ENCODE results near the gene YARS1. TPM values are rescaled to one million over a fixed set of nuclear protein-coding genes. Genes with fewer than 3 reads are reported as not detected.

Gene YARS1
- total and polyA plus RNA-seq, 4 donors = 20.4 to 76.1 (median 47.0) TPM

DNA sequence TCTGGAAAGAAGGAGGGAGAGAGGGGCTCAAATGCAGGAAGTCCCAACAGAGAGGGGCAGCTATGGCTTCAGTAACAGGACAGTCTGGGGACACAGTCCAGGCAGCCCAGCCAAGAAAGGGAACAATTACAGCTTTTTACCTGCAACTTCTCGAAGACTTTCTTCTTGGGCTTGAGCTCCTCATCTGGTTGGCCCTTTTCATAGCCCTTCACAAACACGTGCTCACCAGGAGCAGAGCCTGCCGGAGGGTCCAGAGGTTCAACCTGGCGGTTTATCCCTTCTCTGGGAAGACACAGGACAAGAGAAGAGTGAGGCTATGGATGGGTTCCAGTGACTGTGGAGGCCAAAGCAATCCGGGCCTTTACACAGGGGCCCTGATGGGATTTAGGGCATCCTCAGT lies 37.9 kb downstream of the YARS1 start:
- Histone ChIP-seq H3K4me1 (ENCODE audit: control insufficient read depth in 1 of 2, insufficient read depth in 2 of 2, low read length in 2 of 2) (no peaks in the 10 kb centered on the region), H3K27ac (ENCODE audit: low read depth in 1 of 2, low read length in 2 of 2) (no peak overlapping the region), H3K4me3 (ENCODE audit: low read length in 2 of 2) (no peak overlapping the region), H3K9me3 (ENCODE audit: control insufficient read depth, low read length) (no peaks in the 10 kb centered on the region), H3K36me3 (ENCODE audit: control insufficient read depth in 1 of 2, insufficient read depth in 2 of 2, low read length in 1 of 2) (peaks cover 10 to 13% of the 10 kb centered on the region in 2 donors), H3K27me3 (ENCODE audit: control insufficient read depth in 1 of 2, insufficient read depth in 2 of 2, low read length in 1 of 2) (no peaks in the 10 kb centered on the region)
- intact Hi-C loops (cut with DNase I) = no loop called here
- 89 to 95% methylated on average over 5 of the region's 5 CpGs for WGBS, 2 donors
- no peak for ATAC-seq (ENCODE audit: low FRiP score)
- no peak for DNase-seq

DNA sequence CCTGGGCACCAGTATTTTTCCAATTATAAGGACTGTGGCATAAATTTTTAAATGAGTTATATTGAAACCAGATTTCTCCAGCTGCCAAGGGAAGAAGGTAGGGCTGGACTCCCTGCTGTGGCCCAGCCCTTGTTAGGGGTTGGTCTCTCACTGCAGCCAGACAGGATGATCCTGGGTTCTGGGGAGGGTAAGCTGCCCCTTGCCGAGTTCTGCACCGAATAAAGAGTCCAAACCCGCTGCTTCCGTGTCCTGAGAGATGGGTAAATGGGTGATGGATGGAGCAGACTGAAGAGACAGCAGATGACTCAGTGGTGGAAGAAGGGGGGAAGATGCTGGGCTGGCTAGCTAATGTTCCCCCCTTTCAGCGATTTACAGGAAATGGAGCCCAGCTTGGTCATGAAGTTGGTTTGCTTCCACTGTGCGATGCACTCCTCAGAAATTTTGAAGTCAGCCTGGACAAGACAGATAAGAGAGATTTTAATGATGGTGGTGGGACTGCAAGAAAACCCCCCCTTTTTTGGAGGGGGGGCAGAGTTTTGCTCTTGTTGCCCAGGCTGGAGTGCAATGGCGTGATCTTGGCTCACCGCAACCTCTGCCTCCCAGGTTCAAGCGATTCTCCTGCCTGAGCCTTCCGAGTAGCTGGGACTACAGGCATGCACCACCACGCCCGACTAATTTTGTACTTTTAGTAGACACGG lies 41.4 kb downstream of the YARS1 start:
- intact Hi-C loops (cut with DNase I) = no loop called here
- H3K4me3 ChIP-seq (ENCODE audit: low read length in 2 of 2) = no peak overlapping the region
- H3K36me3 ChIP-seq (ENCODE audit: control insufficient read depth in 1 of 2, insufficient read depth in 2 of 2, low read length in 1 of 2) = peaks cover 4 to 7% of the 10 kb centered on the region in 2 donors
- no peaks in the 10 kb centered on the region for H3K9me3 ChIP-seq (ENCODE audit: control insufficient read depth, low read length)
- no peaks in the 10 kb centered on the region for H3K4me1 ChIP-seq (ENCODE audit: control insufficient read depth in 1 of 2, insufficient read depth in 2 of 2, low read length in 2 of 2)
- H3K27ac ChIP-seq (ENCODE audit: low read depth in 1 of 2, low read length in 2 of 2) = no peak overlapping the region
- 84 to 85% methylated on average over 13 of the region's 13 CpGs for WGBS, 2 donors
- ATAC-seq (ENCODE audit: low FRiP score) (no peak), DNase-seq (peak in 1 of 2 donors; percentile 3)
- H3K27me3 ChIP-seq (ENCODE audit: control insufficient read depth in 1 of 2, insufficient read depth in 2 of 2, low read length in 1 of 2) = no peaks in the 10 kb centered on the region

DNA sequence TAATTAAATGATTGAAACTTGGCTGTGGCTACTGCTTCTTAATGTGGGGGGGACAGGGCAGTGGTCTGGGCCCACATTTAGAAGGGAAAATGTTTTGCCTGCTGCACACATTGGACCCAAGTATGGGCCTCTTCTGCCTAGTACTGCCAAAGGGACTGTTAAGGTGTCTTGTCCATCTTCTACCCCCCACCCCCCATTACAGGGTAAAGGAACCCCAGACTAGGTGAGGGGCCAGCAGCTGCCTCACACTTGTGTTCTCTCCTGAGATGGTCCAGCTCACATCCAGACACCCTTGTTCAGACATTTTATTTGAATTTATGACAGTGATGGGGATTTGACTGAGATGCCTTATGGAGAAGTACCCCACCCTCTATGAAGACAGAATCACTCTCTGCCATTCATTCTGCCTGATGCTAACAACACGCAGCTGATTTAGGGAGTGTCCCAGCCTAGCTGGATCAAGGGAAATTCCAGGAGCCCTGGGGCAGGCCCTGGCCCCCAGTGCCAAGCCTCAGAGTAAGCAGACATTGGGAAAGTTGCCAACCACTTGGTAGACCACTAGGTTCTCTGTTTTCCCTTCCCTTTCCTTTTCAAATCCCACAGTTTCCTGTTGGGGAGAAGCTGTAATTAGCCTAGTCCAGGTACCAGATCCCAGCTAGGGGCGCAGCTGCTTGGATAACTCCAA lies 42.1 kb downstream of the YARS1 start:
- H3K4me1 ChIP-seq (ENCODE audit: control insufficient read depth in 1 of 2, insufficient read depth in 2 of 2, low read length in 2 of 2) = no peaks in the 10 kb centered on the region
- intact Hi-C loops (cut with DNase I) = no loop called here
- DNase-seq = peak in 1 of 2 donors; percentile 48
- no peaks in the 10 kb centered on the region for H3K27me3 ChIP-seq (ENCODE audit: control insufficient read depth in 1 of 2, insufficient read depth in 2 of 2, low read length in 1 of 2)
- H3K27ac ChIP-seq (ENCODE audit: low read depth in 1 of 2, low read length in 2 of 2) = no peak overlapping the region
- H3K9me3 ChIP-seq (ENCODE audit: control insufficient read depth, low read length) = no peaks in the 10 kb centered on the region
- peaks cover 4 to 7% of the 10 kb centered on the region in 2 donors for H3K36me3 ChIP-seq (ENCODE audit: control insufficient read depth in 1 of 2, insufficient read depth in 2 of 2, low read length in 1 of 2)
- H3K4me3 ChIP-seq (ENCODE audit: low read length in 2 of 2) = no peak overlapping the region
- WGBS, 2 donors = 37 to 43% methylated on average over 2 of the region's 2 CpGs
- ATAC-seq (ENCODE audit: low FRiP score) = no peak

DNA sequence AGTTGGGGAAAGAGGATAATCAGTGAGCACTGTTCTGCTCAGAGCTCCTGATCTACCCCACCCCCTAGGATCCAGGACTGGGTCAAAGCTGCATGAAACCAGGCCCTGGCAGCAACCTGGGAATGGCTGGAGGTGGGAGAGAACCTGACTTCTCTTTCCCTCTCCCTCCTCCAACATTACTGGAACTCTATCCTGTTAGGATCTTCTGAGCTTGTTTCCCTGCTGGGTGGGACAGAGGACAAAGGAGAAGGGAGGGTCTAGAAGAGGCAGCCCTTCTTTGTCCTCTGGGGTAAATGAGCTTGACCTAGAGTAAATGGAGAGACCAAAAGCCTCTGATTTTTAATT lies 42.7 kb downstream of the YARS1 start:
- Histone ChIP-seq H3K4me1 (ENCODE audit: control insufficient read depth in 1 of 2, insufficient read depth in 2 of 2, low read length in 2 of 2) (no peaks in the 10 kb centered on the region), H3K27me3 (ENCODE audit: control insufficient read depth in 1 of 2, insufficient read depth in 2 of 2, low read length in 1 of 2) (no peaks in the 10 kb centered on the region), H3K27ac (ENCODE audit: low read depth in 1 of 2, low read length in 2 of 2) (no peak overlapping the region), H3K4me3 (ENCODE audit: low read length in 2 of 2) (no peak overlapping the region), H3K36me3 (ENCODE audit: control insufficient read depth in 1 of 2, insufficient read depth in 2 of 2, low read length in 1 of 2) (peaks cover 4% of the 10 kb centered on the region in 2 donors), H3K9me3 (ENCODE audit: control insufficient read depth, low read length) (no peaks in the 10 kb centered on the region)
- ATAC-seq (ENCODE audit: low FRiP score) (no peak), DNase-seq (no peak)
- intact Hi-C loops (cut with DNase I) = no loop called here

DNA sequence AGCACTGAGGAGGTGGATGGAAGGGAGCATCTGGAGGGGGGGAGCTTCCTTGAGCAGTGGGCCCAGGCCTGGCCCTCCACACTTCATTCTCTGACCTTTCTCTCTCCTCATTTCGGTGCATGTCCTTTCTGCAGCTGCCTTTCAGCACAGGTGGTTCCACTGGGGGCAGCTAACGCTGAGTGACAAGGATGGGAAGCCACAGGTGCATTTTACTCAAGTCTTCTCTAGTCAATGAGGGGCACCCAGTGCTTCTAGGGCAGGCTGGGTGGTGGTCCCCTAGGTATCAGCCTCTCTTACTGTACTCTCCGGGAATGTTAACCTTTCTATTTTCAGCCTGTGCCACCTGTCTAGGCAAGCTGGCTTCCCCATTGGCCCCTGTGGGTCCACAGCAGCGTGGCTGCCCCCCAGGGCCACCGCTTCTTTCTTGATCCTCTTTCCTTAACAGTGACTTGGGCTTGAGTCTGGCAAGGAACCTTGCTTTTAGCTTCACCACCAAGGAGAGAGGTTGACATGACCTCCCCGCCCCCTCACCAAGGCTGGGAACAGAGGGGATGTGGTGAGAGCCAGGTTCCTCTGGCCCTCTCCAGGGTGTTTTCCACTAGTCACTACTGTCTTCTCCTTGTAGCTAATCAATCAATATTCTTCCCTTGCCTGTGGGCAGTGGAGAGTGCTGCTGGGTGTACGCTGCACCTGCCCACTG lies 43.2 kb downstream of the YARS1 start:
- ATAC-seq (ENCODE audit: low FRiP score) (no peak), DNase-seq (peak in 1 of 2 donors; percentile 66)
- intact Hi-C loops (cut with DNase I) = loop anchor here (1.0 to 2.0 kb wide), 2 partner anchors 61 to 62 kb away; no protein-coding TSS in a partner anchor
- Histone ChIP-seq H3K27me3 (ENCODE audit: control insufficient read depth in 1 of 2, insufficient read depth in 2 of 2, low read length in 1 of 2) (no peaks in the 10 kb centered on the region), H3K27ac (ENCODE audit: low read depth in 1 of 2, low read length in 2 of 2) (no peak overlapping the region), H3K4me1 (ENCODE audit: control insufficient read depth in 1 of 2, insufficient read depth in 2 of 2, low read length in 2 of 2) (no peaks in the 10 kb centered on the region), H3K4me3 (ENCODE audit: low read length in 2 of 2) (no peak overlapping the region), H3K36me3 (ENCODE audit: control insufficient read depth in 1 of 2, insufficient read depth in 2 of 2, low read length in 1 of 2) (peaks cover 1% of the 10 kb centered on the region in 2 donors), H3K9me3 (ENCODE audit: control insufficient read depth, low read length) (no peaks in the 10 kb centered on the region)
- WGBS, 2 donors = 82% methylated on average over 7 of the region's 7 CpGs

DNA sequence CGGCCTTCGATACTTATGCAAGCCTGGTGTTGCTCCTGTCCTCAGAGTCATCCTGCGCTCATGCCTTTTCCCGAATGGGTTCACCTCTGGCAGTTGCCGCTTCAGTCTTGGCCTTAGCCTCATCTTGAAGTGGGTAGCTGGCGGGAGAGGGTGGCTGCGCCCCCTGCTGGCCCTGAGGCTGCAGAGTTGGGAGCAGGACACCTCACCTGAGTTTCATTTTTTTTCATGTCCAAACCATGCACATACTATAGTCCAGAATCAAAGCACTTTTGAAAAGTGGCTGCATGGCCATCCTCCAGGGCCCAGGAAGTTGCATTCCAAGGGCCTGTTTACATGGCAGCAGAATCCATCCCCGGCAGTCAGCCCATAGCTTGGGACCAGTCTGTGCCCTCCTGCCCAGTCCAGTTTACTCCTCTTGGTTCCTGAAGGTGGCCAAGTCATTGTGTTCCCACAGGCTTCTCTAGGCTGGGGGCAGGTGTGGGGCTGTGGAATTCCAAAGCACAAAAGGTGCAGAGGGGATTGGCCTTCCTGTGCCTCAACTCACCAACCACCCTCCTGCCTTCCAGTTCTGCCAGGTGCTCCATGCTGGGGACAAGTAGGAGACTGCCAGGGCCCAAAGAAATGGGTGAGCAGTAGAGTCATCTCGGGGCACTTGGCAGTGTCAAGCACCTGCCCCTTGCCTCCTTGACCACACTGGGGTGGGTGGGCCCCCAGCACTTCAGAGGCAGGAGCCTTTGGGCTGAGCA lies 44.0 kb downstream of the YARS1 start:
- ATAC-seq (ENCODE audit: low FRiP score) (peak; percentile 88), DNase-seq (peak; percentile 83 to 92)
- no peaks in the 10 kb centered on the region for H3K27me3 ChIP-seq (ENCODE audit: control insufficient read depth in 1 of 2, insufficient read depth in 2 of 2, low read length in 1 of 2)
- H3K27ac ChIP-seq (ENCODE audit: low read depth in 1 of 2, low read length in 2 of 2) = no peak overlapping the region
- H3K4me1 ChIP-seq (ENCODE audit: control insufficient read depth in 1 of 2, insufficient read depth in 2 of 2, low read length in 2 of 2) = no peaks in the 10 kb centered on the region
- H3K36me3 ChIP-seq (ENCODE audit: control insufficient read depth in 1 of 2, insufficient read depth in 2 of 2, low read length in 1 of 2) = no peaks in the 10 kb centered on the region
- 25 to 28% methylated on average over 9 of the region's 9 CpGs for WGBS, 2 donors
- no peaks in the 10 kb centered on the region for H3K9me3 ChIP-seq (ENCODE audit: control insufficient read depth, low read length)
- H3K4me3 ChIP-seq (ENCODE audit: low read length in 2 of 2) = no peak overlapping the region
- intact Hi-C loops (cut with DNase I) = loop anchor here (1.0 to 2.0 kb wide), 2 partner anchors 60 to 61 kb away; no protein-coding TSS in a partner anchor

DNA sequence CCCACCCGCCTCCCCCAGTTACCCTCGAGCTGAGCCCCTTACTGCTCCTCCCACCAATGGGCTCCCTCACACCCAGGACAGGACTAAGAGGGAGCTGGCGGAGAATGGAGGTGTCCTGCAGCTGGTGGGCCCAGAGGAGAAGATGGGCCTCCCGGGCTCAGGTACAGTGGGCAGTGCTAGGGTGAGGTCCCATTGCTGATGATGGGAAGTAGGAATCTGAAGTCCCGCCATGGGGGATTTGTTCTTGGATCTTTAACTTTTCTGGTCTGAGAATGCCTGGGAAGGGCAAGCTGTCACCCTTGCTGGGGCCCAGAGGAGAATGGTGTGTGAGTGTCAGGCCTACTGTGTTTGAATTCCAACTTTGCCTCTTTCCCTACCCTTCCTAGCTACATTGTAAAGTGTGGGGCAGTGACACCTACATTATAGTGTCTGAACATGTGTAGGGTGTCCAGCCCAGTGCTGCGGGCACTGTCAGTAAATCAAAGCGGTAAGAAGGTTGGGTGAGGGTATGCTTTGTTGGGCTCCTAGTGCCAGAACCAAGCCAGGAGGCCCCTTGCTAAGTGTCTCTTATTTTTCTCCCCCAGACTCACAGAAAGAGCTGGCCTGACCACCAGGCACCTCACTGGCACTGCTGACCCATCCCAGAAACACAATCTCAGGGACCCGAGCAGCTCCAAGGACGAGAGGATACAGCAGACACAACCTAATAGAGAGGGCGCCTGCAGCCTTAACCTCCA lies 44.7 kb downstream of the YARS1 start:
- H3K27me3 ChIP-seq (ENCODE audit: control insufficient read depth in 1 of 2, insufficient read depth in 2 of 2, low read length in 1 of 2) = no peaks in the 10 kb centered on the region
- no peaks in the 10 kb centered on the region for H3K4me1 ChIP-seq (ENCODE audit: control insufficient read depth in 1 of 2, insufficient read depth in 2 of 2, low read length in 2 of 2)
- no peak overlapping the region for H3K27ac ChIP-seq (ENCODE audit: low read depth in 1 of 2, low read length in 2 of 2)
- 84 to 88% methylated on average over 10 of the region's 10 CpGs for WGBS, 2 donors
- H3K36me3 ChIP-seq (ENCODE audit: control insufficient read depth in 1 of 2, insufficient read depth in 2 of 2, low read length in 1 of 2) = no peaks in the 10 kb centered on the region
- intact Hi-C loops (cut with DNase I) = loop anchor here (1.0 to 2.0 kb wide), 2 partner anchors 60 kb away; no protein-coding TSS in a partner anchor
- no peak overlapping the region for H3K4me3 ChIP-seq (ENCODE audit: low read length in 2 of 2)
- no peaks in the 10 kb centered on the region for H3K9me3 ChIP-seq (ENCODE audit: control insufficient read depth, low read length)
- peak in 1 of 2 donors; percentile 66 for DNase-seq
- ATAC-seq (ENCODE audit: low FRiP score) = no peak

All from aorta (tissue), 5 donors.